22Rv1 (cell line): Measurements from ENCODE around the gene GRIA1.

Experiments
- CTCF ChIP-seq: fragments of 450-650 bp; IDR thresholded peaks from 2 replicates; pipeline ENCODE4 v1.5.1; 2017; ENCODE audit warnings: mild to moderate bottlenecking
- ZFX ChIP-seq: fragments of 450-650 bp; IDR thresholded peaks from 2 replicates; pipeline ENCODE4 v1.6.1; 2017; ENCODE audit warnings: antibody characterized with exemption, borderline replicate concordance

DNA sequence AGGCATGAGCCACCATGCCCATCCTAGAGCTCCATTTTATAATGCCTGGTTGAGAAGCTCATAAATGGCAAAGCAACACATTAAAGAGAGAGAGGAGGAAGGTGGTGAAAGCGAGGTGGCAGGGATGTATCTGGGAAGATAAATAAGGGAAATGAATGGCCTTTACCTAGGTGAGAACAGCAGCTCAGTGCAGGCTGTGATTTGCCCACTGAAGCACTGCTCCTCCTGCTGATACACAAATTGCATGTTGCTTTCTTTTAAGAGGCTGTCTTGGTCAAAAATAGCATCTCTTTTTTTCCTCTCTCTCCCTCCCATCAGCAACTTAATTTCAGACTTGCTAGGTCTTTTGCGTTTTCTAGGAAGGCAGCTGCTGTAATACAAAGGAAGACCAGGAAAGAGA, 289.4 kb downstream of the GRIA1 start:
- TF ChIP-seq CTCF (no peak), ZFX (no peak)
